ENCODE measurements around the gene DIAPH2.
"Not testable (repeated sequence)": the region's sequence is repeated elsewhere in the genome, so short reads cannot be mapped to it uniquely, and the experiment has no call there.

Gene DIAPH2

DNA sequence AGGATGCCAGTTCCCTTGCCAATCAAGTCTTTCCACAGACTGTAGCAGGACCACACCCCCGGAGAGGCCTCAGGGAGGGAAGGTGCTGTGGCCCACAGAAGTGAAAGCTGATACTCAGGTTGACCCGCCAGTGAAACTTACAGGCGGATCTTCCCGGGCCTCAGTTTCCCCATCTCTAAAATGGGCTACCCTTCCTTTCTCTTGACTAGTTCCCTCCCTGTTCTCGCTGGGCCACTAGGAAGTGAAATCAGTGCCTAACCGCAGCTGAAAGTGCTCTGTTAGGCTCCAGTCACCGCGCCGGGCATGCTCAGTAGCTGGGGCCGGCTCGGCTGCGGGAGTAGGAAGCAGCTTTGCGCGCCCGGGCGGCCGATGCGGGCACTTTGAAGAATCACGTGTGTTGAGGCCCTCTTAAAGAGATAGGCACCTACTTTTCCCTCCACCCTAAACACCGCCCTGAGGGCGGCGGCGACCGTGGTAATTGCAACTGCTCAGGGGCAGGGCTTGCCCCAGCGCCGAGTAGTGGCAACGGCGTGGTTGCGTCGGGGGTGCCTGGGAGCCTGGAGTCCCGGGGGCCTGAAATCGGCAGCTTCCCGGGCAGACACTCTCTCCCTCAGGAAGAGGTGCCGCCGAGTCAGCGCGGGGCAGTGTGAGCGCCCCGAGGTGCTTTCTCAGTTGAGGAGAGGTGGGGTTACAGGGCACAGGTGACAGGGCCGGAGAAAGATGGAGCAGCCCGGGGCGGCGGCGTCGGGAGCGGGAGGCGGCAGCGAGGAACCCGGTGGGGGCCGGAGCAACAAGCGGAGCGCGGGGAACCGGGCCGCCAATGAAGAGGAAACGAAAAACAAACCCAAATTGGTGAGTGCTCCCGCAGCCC is at the start of gene DIAPH2:
DIAPH2 (plus strand) TSS at position 504 of the 871 bp plus-strand sequence.
- DNase-seq (ENCODE audit: low spot score) = peak; percentile 70

DNA sequence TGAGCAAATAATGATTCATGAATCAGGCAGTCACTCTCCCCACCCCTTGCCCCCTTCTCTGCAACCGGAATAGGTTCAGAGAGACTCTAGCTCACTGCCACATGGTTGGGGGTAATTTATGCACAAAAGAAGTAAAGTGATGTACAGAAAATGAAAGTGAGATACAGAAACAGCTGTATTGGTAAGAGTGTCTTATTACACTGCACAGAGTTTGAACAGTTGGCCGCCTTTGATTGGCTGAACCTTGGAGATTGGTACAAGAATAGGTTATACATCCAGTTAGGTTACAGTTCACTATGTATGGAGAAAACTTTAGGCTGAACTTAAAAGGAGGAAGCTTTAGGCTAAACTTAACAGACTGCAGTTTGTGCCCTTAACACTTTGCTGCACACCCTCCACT is 34.6 kb upstream of the DIAPH2 start:
- DNase-seq (ENCODE audit: low spot score) = no peak

DNA sequence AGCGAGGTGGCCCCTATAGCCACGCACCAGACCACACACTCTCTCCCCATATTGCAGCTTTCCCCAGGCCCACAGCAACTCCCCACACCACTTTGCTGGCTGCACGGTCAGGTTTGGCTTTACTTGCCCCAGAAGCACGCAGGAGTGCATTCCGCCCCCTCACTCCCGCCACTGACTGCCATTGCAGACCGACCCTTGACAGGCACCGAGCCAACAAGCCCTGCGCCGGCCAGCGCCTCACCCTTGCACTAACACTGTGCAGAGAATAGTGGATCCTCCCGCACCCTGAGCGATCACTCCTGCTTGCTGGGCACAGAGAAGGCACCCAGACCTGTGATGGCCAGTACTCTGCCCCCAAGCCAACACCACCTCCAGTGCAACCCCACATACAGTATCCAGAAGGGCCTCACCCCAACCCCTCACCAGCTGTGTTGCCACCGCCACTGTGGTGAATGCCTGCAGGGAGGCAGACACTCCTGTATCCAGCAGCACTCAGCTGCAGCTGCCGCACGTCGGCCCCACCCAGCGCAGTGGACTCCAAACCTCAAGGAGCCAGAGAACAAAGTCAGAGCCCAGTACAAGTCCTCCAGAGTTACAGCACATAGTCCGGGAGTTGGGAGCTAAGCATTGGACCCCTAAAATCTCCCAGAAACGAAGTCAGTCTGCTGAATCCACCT is 28.6 kb upstream of the DIAPH2 start:
- no peak for DNase-seq (ENCODE audit: low spot score)

DNA sequence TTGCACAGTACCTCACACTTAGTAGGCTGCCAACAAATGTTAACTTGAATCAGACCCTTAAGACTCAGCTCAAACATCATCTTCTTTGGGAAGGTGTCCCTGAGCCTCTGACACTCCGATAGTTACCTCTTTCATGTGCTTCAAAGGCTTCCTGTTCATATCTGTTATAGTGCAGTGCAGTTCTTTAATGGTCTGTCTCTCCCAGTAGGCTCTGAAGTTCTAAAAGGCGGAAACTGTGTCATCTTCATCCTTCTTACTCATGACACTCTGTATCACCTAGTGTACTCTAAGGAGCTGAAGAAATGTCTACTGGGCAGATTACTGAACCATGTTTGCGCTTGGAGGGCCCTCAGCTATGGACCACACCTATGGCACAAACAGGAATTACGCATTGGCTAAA is 2.1 kb upstream of the DIAPH2 start:
- DNase-seq (ENCODE audit: low spot score) = no peak

DNA sequence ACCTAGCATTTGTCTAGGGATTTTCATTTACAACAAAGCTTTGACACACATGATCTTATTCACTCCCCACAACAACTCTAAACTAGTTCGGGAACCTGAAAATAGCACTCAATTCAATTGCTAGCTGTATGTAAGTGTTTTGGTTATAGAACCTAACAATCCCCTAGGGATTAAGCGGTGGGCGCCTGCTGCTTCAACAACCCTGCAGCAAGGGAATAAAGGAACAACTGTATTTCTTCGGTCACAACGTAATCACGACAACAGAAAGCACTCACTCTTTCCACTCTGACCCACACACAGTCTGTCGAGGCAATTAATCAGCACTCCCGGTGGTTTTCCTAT is 674 bp upstream of the DIAPH2 start:
- no peak for DNase-seq (ENCODE audit: low spot score)

DNA sequence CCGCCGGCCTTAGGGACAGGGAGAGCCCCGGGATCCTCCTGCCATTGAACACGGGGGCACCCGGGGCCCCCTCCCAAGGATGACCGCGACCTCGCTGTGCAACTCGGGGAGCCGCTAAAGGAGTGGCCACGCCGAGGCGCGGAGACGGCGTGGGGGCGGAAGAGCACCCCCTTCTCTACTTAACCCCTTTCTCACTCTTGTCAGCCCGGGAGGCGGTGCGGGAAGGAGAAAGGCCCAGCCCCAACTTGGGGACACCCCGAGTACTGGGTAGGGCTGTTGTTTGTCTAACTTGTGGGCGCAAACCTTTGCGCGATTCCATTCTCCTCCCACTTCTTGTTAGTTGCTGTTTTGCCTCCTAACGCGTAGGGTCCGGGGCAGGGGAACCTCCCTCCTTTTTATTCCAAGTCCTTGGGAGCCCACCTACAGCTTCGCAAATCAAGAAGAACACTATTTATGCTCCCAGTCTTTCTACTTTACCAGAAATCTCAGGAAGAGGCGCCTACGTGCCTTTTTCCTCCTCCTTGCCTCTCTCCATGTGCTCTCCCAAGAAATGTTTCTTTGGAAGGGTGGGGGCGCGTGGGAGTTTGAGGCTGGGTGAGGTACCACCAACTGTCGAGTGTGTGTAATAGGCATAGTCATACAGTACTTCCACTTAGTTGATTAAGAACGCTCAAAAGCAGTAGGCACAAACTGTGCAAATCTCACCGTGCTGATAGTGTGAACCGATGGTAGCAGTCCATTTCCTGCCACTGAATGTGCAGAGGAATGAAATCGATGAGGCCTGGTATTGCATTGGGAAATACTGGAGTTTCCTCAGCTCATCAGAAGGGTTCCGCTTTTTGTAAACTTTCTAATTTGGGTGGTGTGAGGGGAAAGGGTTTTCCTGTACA is 813 bp downstream of the DIAPH2 start:
- DNase-seq (ENCODE audit: low spot score) = peak; percentile 29

DNA sequence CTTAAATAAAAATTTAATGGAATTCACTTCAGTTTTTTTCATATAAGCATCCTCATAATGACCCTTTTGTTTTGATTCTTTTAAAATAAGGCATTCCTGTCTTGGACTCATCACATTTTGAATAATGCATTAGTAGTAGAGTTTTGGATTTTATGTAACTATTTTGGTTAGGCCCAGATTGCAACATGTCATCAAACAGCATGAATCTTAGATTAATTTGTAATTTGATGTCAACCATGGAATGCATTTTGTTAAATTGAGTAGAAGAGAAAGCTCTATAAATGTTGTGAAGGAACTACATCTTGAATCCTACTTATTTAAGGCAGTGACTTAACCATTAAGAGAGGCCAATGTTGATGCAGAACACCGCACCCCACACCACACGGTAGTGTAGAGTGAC is 3.1 kb downstream of the DIAPH2 start:
- no peak for DNase-seq (ENCODE audit: low spot score)

DNA sequence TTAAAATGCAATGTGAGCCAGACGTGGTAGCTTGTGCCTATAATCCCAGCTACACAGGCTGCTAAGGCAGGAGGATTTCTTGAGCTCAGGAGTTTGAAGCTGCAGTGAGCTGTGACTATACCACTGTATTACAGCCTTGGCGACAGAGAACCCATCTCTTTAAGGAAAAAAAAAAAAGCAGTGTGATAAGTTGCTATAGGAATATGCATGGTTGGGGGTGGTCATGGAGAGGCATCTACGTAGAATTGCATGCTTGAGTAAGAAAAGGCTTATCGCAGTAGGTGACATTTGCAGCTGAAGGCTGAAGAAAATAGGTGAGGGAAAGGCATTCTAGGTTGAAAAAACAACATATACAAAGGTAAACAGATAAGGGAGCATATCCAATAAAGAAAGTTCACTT is 4.1 kb downstream of the DIAPH2 start:
- no peak for DNase-seq (ENCODE audit: low spot score)

DNA sequence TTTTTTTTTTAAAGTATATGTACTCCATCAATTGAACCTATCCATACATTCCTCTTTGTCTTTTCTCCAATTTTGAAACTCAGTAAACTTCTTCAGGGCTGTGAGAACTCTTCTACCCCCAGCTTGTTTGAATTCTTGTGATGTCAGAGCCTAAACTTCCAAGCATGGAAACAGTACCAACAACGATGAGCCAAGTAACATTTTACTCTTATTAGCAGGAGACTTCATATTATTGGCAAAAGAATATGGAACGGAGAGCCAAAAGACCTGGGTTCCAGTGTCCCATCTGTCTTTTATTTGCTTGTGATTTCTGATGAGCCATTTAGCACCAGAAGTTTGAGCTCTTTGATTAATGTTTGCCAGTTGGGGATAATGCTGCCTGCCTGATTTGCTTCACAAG is 5.3 kb downstream of the DIAPH2 start:
- DNase-seq (ENCODE audit: low spot score) = no peak

DNA sequence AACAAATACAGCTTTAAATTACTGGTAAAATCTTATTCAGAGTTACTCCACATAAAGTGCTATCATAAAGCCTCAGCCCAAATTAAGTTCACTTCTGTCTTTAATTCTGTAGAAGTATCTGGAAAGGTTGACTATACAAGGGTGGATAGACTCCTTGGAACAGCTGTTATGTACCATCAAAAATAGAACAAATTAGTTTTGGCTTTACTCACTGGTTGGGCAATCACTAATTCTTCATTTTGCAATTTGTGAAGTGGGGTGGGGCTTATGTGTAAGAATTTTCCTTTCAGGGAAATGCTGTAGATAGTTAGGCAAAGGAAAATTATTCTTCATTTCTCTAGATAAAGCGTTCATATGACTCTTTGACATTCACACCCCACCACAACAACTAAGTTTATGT is 7.8 kb downstream of the DIAPH2 start:
- no peak for DNase-seq (ENCODE audit: low spot score)

DNA sequence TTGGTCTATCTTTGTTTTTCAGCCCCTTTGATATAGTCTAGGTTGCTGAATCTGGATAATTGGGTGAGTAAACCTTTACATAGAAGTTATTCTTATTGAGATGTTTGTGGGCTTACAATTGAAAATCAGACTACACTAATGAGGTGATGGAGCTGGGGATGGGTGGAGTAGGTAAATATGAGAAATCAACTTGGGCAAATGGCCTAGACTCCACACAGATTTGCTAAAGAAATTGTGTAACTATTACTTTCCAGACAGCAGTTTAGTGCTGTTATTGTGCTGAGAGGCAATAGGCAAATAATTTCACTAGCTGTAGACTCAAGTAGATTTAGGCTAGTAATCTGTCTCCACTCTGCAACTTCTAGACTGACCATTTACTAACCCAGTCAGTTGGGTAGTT is 8.2 kb downstream of the DIAPH2 start:
- DNase-seq (ENCODE audit: low spot score) = no peak

DNA sequence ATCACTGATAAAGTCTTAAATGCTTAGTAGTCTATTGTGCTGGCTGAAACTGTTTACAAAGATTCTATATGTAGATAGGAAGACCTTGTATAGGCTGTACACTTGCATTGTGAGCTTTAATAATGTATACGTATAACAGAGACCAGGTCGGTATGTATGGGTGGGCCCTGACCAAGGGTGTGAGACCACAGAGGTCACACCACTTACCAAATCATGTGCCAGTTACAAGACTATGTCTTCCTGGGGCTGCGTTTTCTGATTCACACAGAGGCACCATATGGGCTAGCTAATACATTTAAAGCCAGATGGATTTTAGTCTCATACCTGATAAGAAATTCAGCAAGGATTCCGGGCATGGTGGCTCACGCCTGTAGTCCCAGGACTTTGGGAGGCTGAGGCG is 8.8 kb downstream of the DIAPH2 start:
- no peak for DNase-seq (ENCODE audit: low spot score)

DNA sequence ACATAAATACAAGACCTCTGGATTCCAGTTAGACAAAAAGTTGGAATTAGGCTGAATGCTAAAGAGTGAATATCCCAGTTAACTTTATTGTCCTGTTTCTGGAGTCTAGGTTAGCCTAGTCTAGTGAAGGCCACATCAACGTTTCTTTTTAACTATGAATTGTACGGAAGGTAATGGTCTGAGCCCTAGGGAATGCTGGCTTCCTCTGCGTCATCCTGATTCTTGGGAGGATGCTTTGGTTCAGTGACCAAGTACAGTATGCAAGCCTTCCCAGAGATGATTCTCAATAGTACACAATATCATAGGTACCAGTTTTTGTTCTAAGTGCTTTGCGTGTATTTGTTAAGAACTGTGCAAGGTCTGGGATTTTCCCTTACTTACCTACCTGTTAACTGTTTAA is 11.8 kb downstream of the DIAPH2 start:
- DNase-seq (ENCODE audit: low spot score) = no peak

DNA sequence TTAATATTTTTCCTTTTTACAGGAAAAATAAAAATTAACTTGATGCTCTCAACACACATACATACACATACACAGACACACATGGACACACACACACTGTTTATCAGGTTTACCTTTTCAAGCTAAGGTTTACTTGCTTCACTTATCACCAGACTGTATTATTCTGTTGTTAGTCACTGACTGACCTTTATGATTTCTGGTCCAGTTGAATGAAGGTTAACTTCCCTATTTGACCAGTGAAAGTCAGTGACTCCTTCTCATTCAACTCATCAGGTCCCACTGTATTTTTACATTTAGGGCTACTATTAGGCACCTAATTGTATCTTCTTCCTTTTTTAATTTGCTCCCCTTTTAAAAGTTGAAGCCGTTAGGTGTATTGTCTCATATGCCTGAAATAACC is 16.0 kb downstream of the DIAPH2 start:
- no peak for DNase-seq (ENCODE audit: low spot score)

DNA sequence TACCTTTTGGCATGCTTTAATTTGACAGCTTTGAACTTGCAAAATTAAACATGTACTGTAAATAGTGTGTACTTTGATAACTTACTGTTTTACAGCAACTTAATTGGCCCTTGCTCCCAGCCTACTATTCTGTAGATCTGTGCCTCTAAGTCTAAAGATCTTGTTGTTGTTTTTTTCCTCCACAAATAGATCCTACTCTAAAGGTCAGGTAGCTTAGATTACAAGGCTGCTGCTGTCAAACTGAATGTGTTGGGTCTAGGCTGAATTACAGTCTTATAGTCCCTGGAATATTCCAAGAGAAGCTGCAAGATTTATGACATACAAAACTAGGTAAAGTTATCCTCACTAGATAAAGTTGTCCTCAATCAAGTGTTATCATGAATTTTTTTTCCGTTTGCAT is 18.7 kb downstream of the DIAPH2 start:
- DNase-seq (ENCODE audit: low spot score) = no peak

DNA sequence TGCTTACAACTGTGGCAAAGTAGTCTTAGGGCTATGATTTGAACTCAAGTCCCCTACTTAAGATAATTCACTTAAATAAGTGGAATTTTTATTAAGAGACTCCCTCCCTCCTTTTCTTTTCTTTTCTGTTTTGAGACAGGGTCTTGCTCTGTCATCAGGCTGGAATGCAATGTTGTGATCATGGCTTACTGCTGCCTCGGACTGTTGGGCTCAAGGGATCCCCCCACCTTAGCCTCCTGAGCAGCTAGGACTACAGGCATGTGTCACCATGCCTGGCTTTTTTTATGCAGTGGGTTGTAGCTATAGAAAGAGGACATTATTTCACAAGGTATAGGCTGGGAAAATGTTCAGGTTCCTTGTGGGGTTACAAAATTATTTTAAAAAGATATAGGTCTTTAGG is 19.2 kb downstream of the DIAPH2 start:
- DNase-seq (ENCODE audit: low spot score) = no peak

DNA sequence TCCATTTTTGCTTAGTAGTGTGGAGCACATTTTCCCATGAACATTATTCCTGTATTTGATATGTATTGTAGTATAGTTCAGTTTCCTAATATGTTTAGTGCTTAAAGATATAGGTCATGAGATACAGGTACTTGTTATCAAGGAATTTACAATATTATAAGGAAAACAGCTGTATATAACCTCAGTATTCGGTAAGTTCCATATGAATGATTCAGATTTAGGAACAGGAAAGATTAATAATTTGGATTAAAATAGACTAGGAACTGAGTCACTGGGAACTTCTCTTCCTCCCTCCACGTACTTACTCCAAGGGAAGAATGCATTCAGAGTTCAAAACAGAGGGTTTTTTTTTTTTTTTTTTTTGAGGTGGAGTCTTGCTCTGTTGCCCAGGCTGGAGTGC is 20.0 kb downstream of the DIAPH2 start:
- no peak for DNase-seq (ENCODE audit: low spot score)

DNA sequence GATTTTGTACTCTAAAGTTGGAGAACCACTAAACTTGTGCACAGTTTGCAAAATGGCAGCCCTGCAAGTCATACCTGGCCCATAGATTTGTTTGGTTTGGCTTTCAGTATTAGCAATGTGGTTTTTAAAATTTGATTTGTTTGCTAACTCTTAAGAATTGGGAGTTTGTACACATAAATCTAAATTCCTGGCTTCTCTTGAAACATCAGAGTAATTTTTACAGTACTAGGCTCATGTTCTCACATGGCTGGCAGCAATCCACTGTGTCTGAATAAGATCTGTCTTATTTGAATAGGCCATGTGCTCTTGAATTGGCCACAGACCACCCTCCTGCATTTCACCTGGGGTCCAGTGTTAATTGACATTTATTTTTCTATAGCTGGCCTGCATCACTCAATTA is 21.3 kb downstream of the DIAPH2 start:
- DNase-seq (ENCODE audit: low spot score) = no peak

DNA sequence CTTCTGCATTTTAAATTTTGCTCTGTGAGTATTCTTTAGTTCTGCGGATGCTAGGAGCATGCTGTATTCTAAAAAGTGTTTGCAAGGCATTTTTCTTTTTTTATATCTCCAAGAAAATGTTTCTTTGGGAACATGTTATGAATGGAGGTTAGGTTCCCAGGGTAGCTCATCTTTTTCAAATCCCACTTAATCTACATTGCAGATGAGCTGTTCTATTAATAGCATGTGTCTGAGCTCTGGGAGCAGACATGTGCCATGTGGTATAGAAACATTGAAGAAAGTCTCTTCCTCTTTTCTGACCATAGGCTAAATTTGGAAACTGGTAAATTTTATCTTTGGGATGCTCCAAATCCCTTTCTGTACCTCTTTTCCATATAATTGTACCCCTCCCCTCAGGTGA is 23.2 kb downstream of the DIAPH2 start:
- no peak for DNase-seq (ENCODE audit: low spot score)

DNA sequence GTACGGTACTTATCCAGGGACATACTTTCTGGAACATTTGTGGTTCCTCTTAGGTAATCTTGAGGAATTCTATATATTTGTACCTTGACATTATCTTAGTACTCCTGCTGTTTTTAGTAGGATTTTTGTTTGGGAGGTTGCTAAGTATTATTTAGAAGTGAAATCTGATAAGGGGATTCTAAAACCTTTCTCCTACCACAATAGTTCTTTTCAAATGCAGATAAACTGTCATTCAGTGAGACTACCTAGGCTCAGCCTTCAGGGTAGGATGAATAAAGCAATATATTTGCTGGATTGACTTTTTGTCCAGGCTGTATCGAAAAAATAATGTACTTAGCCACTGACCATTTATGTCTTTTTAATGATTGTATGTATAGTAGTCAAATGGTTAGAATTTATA is 25.4 kb downstream of the DIAPH2 start:
- DNase-seq (ENCODE audit: low spot score) = no peak

DNA sequence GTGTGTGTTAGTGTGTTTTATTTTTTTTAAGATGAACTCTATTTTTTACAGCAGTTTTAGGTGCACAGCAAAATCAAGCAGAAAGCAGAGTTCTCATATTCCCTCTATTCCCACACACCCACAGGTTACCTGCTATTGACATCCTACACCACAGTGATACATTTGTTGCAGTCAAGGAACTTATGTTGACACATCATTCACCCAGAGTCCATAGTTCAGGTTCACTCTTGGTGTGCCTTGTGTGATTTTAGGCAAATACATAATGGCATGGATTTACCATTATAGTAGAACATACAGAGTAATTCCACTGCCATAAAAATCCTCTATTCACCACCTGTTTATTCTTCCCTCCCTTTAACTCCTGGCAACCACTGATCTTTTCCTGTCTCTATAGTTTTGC is 28.7 kb downstream of the DIAPH2 start:
- no peak for DNase-seq (ENCODE audit: low spot score)

DNA sequence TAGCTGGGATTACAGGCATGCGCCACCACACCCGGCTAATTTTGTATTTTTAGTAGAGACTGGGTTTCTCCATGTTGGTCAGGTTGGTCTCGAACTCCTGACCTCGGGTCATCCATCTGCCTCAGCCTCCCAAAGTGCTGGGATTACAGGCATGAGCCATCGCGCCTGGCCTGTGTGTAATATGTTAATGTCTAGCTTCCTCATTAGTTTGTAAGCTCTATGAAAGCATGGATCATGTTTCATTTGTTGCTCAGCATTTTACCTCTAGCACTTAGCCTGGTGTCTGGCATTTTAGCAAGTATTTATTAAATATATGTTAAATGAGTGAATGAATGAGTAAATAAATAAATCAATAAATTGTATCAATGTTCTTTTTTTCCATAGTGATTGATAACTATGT is 29.8 kb downstream of the DIAPH2 start:
- DNase-seq (ENCODE audit: low spot score) = not testable (repeated sequence)

DNA sequence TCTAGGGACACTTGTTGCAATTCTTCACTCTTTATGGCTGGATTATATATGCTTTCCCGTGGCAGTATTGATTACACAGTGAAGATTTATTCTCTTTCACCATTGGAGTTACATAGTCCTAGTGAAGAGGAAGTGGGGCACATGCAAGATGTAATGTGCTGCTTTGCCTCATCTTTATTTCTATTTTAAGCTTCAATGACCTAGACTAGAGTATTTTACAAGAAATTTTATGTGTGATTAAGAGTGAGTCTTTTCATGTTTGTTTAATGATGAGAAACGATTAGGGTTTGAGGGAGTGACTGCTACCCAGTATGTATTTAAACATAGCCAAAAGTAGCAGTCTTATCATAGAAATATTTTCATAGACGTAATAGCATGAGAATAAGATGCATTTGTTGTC is 30.8 kb downstream of the DIAPH2 start:
- no peak for DNase-seq (ENCODE audit: low spot score)
